Muscle layer of colon (tissue), 2 donors: ENCODE data around the gene FARP1.

ENCODE experiments used
- H3K27ac ChIP-seq: one replicate; pipeline ENCODE4 v1.7.0; 2013; ENCODE audit warnings: low read depth, mild to moderate bottlenecking, low read length, moderate library complexity
- H3K27me3 ChIP-seq, 2 donors: one replicate each; pipeline ENCODE4 v1.7.0; 2013; ENCODE audit warnings: low read length in 2 of 2, mild to moderate bottlenecking in 2 of 2; ENCODE audit not compliant: insufficient read depth in 2 of 2, control insufficient read depth in 1 of 2
- H3K36me3 ChIP-seq: one replicate; pipeline ENCODE4 v1.7.0; 2013; ENCODE audit warnings: mild to moderate bottlenecking, low read length; ENCODE audit not compliant: insufficient read depth
- H3K4me1 ChIP-seq: one replicate; pipeline ENCODE4 v1.7.0; 2013; ENCODE audit warnings: mild to moderate bottlenecking, low read length; ENCODE audit not compliant: insufficient read depth
- H3K4me3 ChIP-seq, 2 donors: one replicate each; pipeline ENCODE4 v1.7.0; 2013; ENCODE audit warnings: low read length in 2 of 2, low read depth in 1 of 2, mild to moderate bottlenecking in 1 of 2, moderate library complexity in 1 of 2
- H3K9ac ChIP-seq: one replicate; pipeline ENCODE4 v1.7.0; 2013; ENCODE audit warnings: low read length
- H3K9me3 ChIP-seq: one replicate; pipeline ENCODE4 v1.7.0; 2013; ENCODE audit warnings: mild to moderate bottlenecking, low read length
- donor health status: abdominal sarcoma.
- donor health status: Adenocarcinoma of cecum.

The FARP1 gene

GRCh38 chr13:98142380-98143156 is at the start of gene FARP1:
Gene FARP1, plus strand, starts transcription at chr13:98143094. Its CDS starts 70,149 bp downstream, at chr13:98213243.
- peak within 1 kb of the TSS; percentile 68 to 78 for H3K4me3 ChIP-seq
- H3K9me3 ChIP-seq, result no peaks in the 10 kb centered on the region
- no peaks in the 10 kb centered on the region for H3K36me3 ChIP-seq
- H3K9ac ChIP-seq, result peak within 1 kb of the TSS; percentile 69
- peak within 1 kb of the TSS; percentile 47 for H3K27ac ChIP-seq
- no peaks in the 10 kb centered on the region for H3K27me3 ChIP-seq
- H3K4me1 ChIP-seq, result peaks cover 15% of the 10 kb centered on the region

GRCh38 chr13:98094678-98095266 is 48.1 kb upstream of the FARP1 start:
- Histone ChIP-seq H3K27me3 (no peaks in the 10 kb centered on the region), H3K9ac (no peak overlapping the region), H3K4me3 (no peak overlapping the region), H3K27ac (no peak overlapping the region), H3K9me3 (no peaks in the 10 kb centered on the region), H3K4me1 (no peaks in the 10 kb centered on the region), H3K36me3 (no peaks in the 10 kb centered on the region)

- Histone ChIP-seq H3K9ac (no peak overlapping the region), H3K27ac (no peak overlapping the region), H3K9me3 (no peaks in the 10 kb centered on the region), H3K27me3 (no peaks in the 10 kb centered on the region), H3K4me1 (no peaks in the 10 kb centered on the region), H3K4me3 (no peak overlapping the region), H3K36me3 (no peaks in the 10 kb centered on the region)
These were observed 46.8 kb upstream of the FARP1 start for GRCh38 chr13:98096059-98096458.

GRCh38 chr13:98097749-98098148 is 45.1 kb upstream of the FARP1 start:
- Histone ChIP-seq H3K27me3 (no peaks in the 10 kb centered on the region), H3K27ac (no peak overlapping the region), H3K9me3 (no peaks in the 10 kb centered on the region), H3K9ac (no peak overlapping the region), H3K4me1 (no peaks in the 10 kb centered on the region), H3K4me3 (no peak overlapping the region), H3K36me3 (no peaks in the 10 kb centered on the region)

GRCh38 chr13:98098516-98098915 is 44.4 kb upstream of the FARP1 start:
- Histone ChIP-seq H3K27me3 (no peaks in the 10 kb centered on the region), H3K9me3 (no peaks in the 10 kb centered on the region), H3K4me1 (no peaks in the 10 kb centered on the region), H3K27ac (no peak overlapping the region), H3K9ac (no peak overlapping the region), H3K4me3 (no peak overlapping the region), H3K36me3 (no peaks in the 10 kb centered on the region)

GRCh38 chr13:98099627-98100026 is 43.3 kb upstream of the FARP1 start:
- Histone ChIP-seq H3K4me1 (no peaks in the 10 kb centered on the region), H3K27me3 (no peaks in the 10 kb centered on the region), H3K36me3 (no peaks in the 10 kb centered on the region)

GRCh38 chr13:98100481-98100880 is 42.4 kb upstream of the FARP1 start:
- no peak overlapping the region for H3K4me3 ChIP-seq
- no peaks in the 10 kb centered on the region for H3K27me3 ChIP-seq
- no peak overlapping the region for H3K9ac ChIP-seq

More at GRCh38 chr13:98099627-98100026, 43.3 kb upstream of the FARP1 start:
- H3K9ac ChIP-seq, result no peak overlapping the region
- no peak overlapping the region for H3K4me3 ChIP-seq
- H3K27ac ChIP-seq, result no peak overlapping the region
- H3K9me3 ChIP-seq, result no peaks in the 10 kb centered on the region

GRCh38 chr13:98103531-98103930 is 39.4 kb upstream of the FARP1 start:
- H3K27me3 ChIP-seq, result no peaks in the 10 kb centered on the region
- H3K36me3 ChIP-seq, result no peaks in the 10 kb centered on the region
- no peaks in the 10 kb centered on the region for H3K4me1 ChIP-seq
- H3K4me3 ChIP-seq, result no peak overlapping the region
- H3K9me3 ChIP-seq, result no peaks in the 10 kb centered on the region
- H3K9ac ChIP-seq, result no peak overlapping the region
- H3K27ac ChIP-seq, result no peak overlapping the region

More at GRCh38 chr13:98100481-98100880, 42.4 kb upstream of the FARP1 start:
- Histone ChIP-seq H3K27ac (no peak overlapping the region), H3K4me1 (no peaks in the 10 kb centered on the region), H3K9me3 (no peaks in the 10 kb centered on the region), H3K36me3 (no peaks in the 10 kb centered on the region)

- H3K4me1 ChIP-seq, result no peaks in the 10 kb centered on the region
- no peaks in the 10 kb centered on the region for H3K36me3 ChIP-seq
- H3K27ac ChIP-seq, result no peak overlapping the region
- H3K9me3 ChIP-seq, result no peaks in the 10 kb centered on the region
- no peaks in the 10 kb centered on the region for H3K27me3 ChIP-seq
- no peak overlapping the region for H3K9ac ChIP-seq
- no peak overlapping the region for H3K4me3 ChIP-seq
These were observed 38.7 kb upstream of the FARP1 start for GRCh38 chr13:98103942-98104880.

GRCh38 chr13:98105929-98106336 is 37.0 kb upstream of the FARP1 start:
- Histone ChIP-seq H3K4me3 (no peak overlapping the region), H3K9me3 (no peaks in the 10 kb centered on the region), H3K27ac (no peak overlapping the region), H3K4me1 (no peaks in the 10 kb centered on the region), H3K9ac (no peak overlapping the region), H3K27me3 (no peaks in the 10 kb centered on the region), H3K36me3 (no peaks in the 10 kb centered on the region)

- Histone ChIP-seq H3K4me3 (no peak overlapping the region), H3K36me3 (no peaks in the 10 kb centered on the region), H3K9ac (no peak overlapping the region), H3K27ac (no peak overlapping the region), H3K27me3 (no peaks in the 10 kb centered on the region), H3K9me3 (no peaks in the 10 kb centered on the region), H3K4me1 (no peaks in the 10 kb centered on the region)
These were observed 34.6 kb upstream of the FARP1 start for GRCh38 chr13:98108341-98108740.
